MM.1S (cell line): Measurements from ENCODE around the gene RUNDC3A.

ENCODE experiments used
- CTCF ChIP-seq: fragments of 300-600 bp; sonication (generic); IDR thresholded peaks from 2 replicates; pipeline ENCODE4 v1.5.1; 2016; ENCODE audit warnings: antibody characterized with exemption, low read length, mixed read lengths
- EZH2 ChIP-seq: fragments of 300-600 bp; sonication (generic); optimal IDR thresholded peaks from 2 replicates; pipeline ENCODE3; 2017; ENCODE audit warnings: low read depth, mild to moderate bottlenecking, antibody characterized with exemption, low read length, mixed read lengths
- EZH2phosphoT487 ChIP-seq: fragments of 300-600 bp; sonication (generic); IDR thresholded peaks from 2 replicates; pipeline ENCODE4 v1.6.1; 2018; ENCODE audit warnings: antibody characterized with exemption, low read length

GRCh38 chr17:44314031-44314430 is 5.6 kb downstream of the RUNDC3A start:
- TF ChIP-seq CTCF (no peak), EZH2 (no peak), EZH2phosphoT487 (no peak)
